HepG2 (cell line): ENCODE results near the gene AGT. TPM values are rescaled to one million over a fixed set of nuclear protein-coding genes. Genes with fewer than 3 reads are reported as not detected.

Source experiments
- ATF1 ChIP-seq: IDR thresholded peaks from 2 replicates; pipeline ENCODE4 v1.6.1; 2016; ENCODE audit warnings: mild to moderate bottlenecking, control low read depth
- CC2D1A ChIP-seq: sonication (generic); formaldehyde crosslinking; IDR thresholded peaks from 2 replicates; pipeline ENCODE4 v1.8.1; 2023; ENCODE audit warnings: mild to moderate bottlenecking, missing genetic modification reagents
- FOXC1 ChIP-seq: sonication (generic); formaldehyde crosslinking; IDR thresholded peaks from 2 replicates; pipeline ENCODE4 v1.8.0; 2022; ENCODE audit warnings: mild to moderate bottlenecking, missing genetic modification reagents, borderline replicate concordance
- KDM5A ChIP-seq: fragments of 200-600 bp; sonication (generic); IDR thresholded peaks from 2 replicates; pipeline ENCODE4 v1.7.0; 2018; ENCODE audit warnings: antibody characterized with exemption, mild to moderate bottlenecking, low read length, borderline replicate concordance
- KLF13 ChIP-seq: sonication (generic); formaldehyde crosslinking; IDR thresholded peaks from 2 replicates; pipeline ENCODE4 v1.4.0; 2020; ENCODE audit warnings: mild to moderate bottlenecking, missing genetic modification reagents
- MEF2D ChIP-seq: sonication (generic); formaldehyde crosslinking; IDR thresholded peaks from 2 replicates; pipeline ENCODE4 v1.5.1; 2020; ENCODE audit warnings: mild to moderate bottlenecking, missing genetic modification reagents
- SMYD3 ChIP-seq: sonication (generic); formaldehyde crosslinking; IDR thresholded peaks from 2 replicates; pipeline ENCODE4 v1.8.1; 2023; ENCODE audit warnings: mild to moderate bottlenecking, missing genetic modification reagents
- SNRNP70 ChIP-seq: fragments of 200-400 bp; formaldehyde crosslinking; IDR thresholded peaks from 2 replicates; pipeline ENCODE4 v1.6.1; 2017; ENCODE audit warnings: mild to moderate bottlenecking, low read depth, low read length, moderate library complexity
- SOX6 ChIP-seq, 2 experiments: fragments of 450-650 bp in 1 of 2; sonication (generic) in 1 of 2; formaldehyde crosslinking in 1 of 2; IDR thresholded peaks; 2 replicates each; pipeline versions ENCODE4 v1.4.0 to v1.6.1; 2017 to 2020; ENCODE audit warnings: antibody characterized with exemption in 1 of 2, mild to moderate bottlenecking in 1 of 2, missing genetic modification reagents in 1 of 2
- SP140L ChIP-seq: sonication (generic); formaldehyde crosslinking; IDR thresholded peaks from 2 replicates; pipeline ENCODE4 v1.4.0; 2020; ENCODE audit warnings: missing genetic modification reagents, borderline replicate concordance
- SRSF4 ChIP-seq: fragments of 200-400 bp; formaldehyde crosslinking; IDR thresholded peaks from one replicate; pipeline ENCODE4 v1.6.1; 2018; ENCODE audit warnings: mild to moderate bottlenecking, low read depth, low read length, moderate library complexity; ENCODE audit not compliant: poor library complexity, severe bottlenecking
- SSRP1 ChIP-seq: IDR thresholded peaks from 2 replicates; pipeline ENCODE4 v1.6.1; 2016; ENCODE audit warnings: control low read depth
- TCF7L2 ChIP-seq: IDR thresholded peaks from 2 replicates; pipeline ENCODE4 v1.6.1; 2011; ENCODE audit warnings: mild to moderate bottlenecking, low read depth, low read length, moderate library complexity
- ZBTB3 ChIP-seq: sonication (generic); formaldehyde crosslinking; IDR thresholded peaks from 2 replicates; pipeline ENCODE4 v1.4.0; 2020; ENCODE audit warnings: low read depth, mild to moderate bottlenecking, moderate library complexity, missing genetic modification reagents, borderline replicate concordance
- ZBTB7B ChIP-seq: sonication (generic); formaldehyde crosslinking; IDR thresholded peaks from 2 replicates; pipeline ENCODE4 v1.4.0; 2020; ENCODE audit warnings: missing genetic modification reagents
- ZFP41 ChIP-seq: sonication (generic); formaldehyde crosslinking; IDR thresholded peaks from 2 replicates; pipeline ENCODE4 v1.4.0; 2020; ENCODE audit warnings: mild to moderate bottlenecking, missing genetic modification reagents, borderline replicate concordance
- ZNF136 ChIP-seq: sonication (generic); formaldehyde crosslinking; IDR thresholded peaks from 2 replicates; pipeline ENCODE4 v1.8.1; 2022; ENCODE audit warnings: low read depth, mild to moderate bottlenecking, moderate library complexity, missing genetic modification reagents
- ZNF264 ChIP-seq: sonication (generic); formaldehyde crosslinking; IDR thresholded peaks from 2 replicates; pipeline ENCODE4 v1.4.0; 2020; ENCODE audit warnings: missing genetic modification reagents
- ZNF33A ChIP-seq: sonication (generic); formaldehyde crosslinking; IDR thresholded peaks from 2 replicates; pipeline ENCODE4 v1.5.1; 2020; ENCODE audit warnings: missing genetic modification reagents, mild to moderate bottlenecking, moderate library complexity, borderline replicate concordance
- ZNF33B ChIP-seq: sonication (generic); formaldehyde crosslinking; IDR thresholded peaks from 2 replicates; pipeline ENCODE4 v1.5.1; 2020; ENCODE audit warnings: mild to moderate bottlenecking, missing genetic modification reagents
- ZNF589 ChIP-seq: sonication (generic); formaldehyde crosslinking; conservative IDR thresholded peaks from 2 replicates; pipeline ENCODE4 v1.8.0; 2022; ENCODE audit warnings: mild to moderate bottlenecking, moderate library complexity, missing genetic modification reagents
- ZNF7 ChIP-seq: IDR thresholded peaks from 2 replicates; pipeline ENCODE4 v1.6.1; 2016; ENCODE audit warnings: missing biosample characterization, missing genetic modification reagents
- ZNF784 ChIP-seq: sonication (generic); formaldehyde crosslinking; IDR thresholded peaks from 2 replicates; pipeline ENCODE4 v1.5.1; 2020; ENCODE audit warnings: missing genetic modification reagents, mild to moderate bottlenecking, borderline replicate concordance
- ZNF816 ChIP-seq: sonication (generic); formaldehyde crosslinking; IDR thresholded peaks from 2 replicates; pipeline ENCODE4 v1.8.0; 2022; ENCODE audit warnings: missing genetic modification reagents, mild to moderate bottlenecking, borderline replicate concordance
- ZSCAN22 ChIP-seq: sonication (generic); formaldehyde crosslinking; IDR thresholded peaks from 2 replicates; pipeline ENCODE4 v1.4.0; 2020; ENCODE audit warnings: mild to moderate bottlenecking, missing genetic modification reagents
- polyA plus RNA-seq, 8 experiments: library from polyadenylated mRNA; depleted of rRNA in 3 of 8; stranded (reverse) in 7 of 8; unstranded in 1 of 8; fragments of >200 nt; fragmentation: Illumina TruSeq in 4 of 8; extraction: Trizol in 4 of 8; gene quantifications; 2 replicates each; pipeline versions ENCODE4 v1.2.1 to v1.2.3, GENCODE V29; 2011 to 2016; ENCODE audit warnings: low read depth in 4 of 8, missing spikeins in 1 of 8, mixed read lengths in 1 of 8; ENCODE audit not compliant: insufficient read depth in 1 of 8
- total RNA-seq, 5 experiments: library from RNA; depleted of rRNA; stranded (reverse); fragments of >200 nt; fragmentation: Illumina TruSeq; extraction: Trizol; gene quantifications; 2 replicates each; pipeline ENCODE4 v1.2.3, GENCODE V29; 2016; ENCODE audit warnings: low read depth in 1 of 5
- TF ChIP-seq, protein P1 (sequence below): sonication (generic); formaldehyde crosslinking; IDR thresholded peaks from 2 replicates; pipeline ENCODE4 v1.8.1; 2023; ENCODE audit warnings: mild to moderate bottlenecking, inconsistent platforms, moderate library complexity, missing genetic modification reagents, borderline replicate concordance
- TF ChIP-seq, protein P2 (sequence below): sonication (generic); formaldehyde crosslinking; IDR thresholded peaks from 2 replicates; pipeline ENCODE4 v1.5.0; 2020; ENCODE audit warnings: missing genetic modification reagents

Gene AGT
- total and polyA plus RNA-seq, 2 of the 13 experiments (the other 11 are each of a cell fraction or from before 2014, with no cell fraction given) = 892 to 2,071 TPM

GRCh38 chr1:230713915-230714764 is at the start of gene AGT (continued):
- TF ChIP-seq ZNF33A (CRISPR knock-in tag) (peak; percentile 88; the same call in 1 of the 2 replicates), ZSCAN22 (peak; percentile 73; the same call in 1 of the 2 replicates), ZFP41 (CRISPR knock-in tag) (no peak), ZNF33B (CRISPR knock-in tag) (0 out of 2 replicates have a peak, but pooled peaks have one; percentile 22), ZNF589 (CRISPR knock-in tag) (0 out of 2 replicates have a peak, but pooled peaks have one; percentile 68), SOX6 (IDR thresholded peaks at IDR 0.05) (no peak), SOX6 (CRISPR knock-in tag; IDR thresholded peaks at IDR 0.05) (peak; percentile 98), ZNF784 (peak; percentile 41; the same call in 1 of the 2 replicates), ZBTB7B (CRISPR knock-in tag) (peak; percentile 97), SP140L (CRISPR knock-in tag) (peak; percentile 82; the same call in 1 of the 2 replicates), SRSF4 (no peak), ZBTB3 (peak; percentile 75; the same call in 1 of the 2 replicates), SMYD3 (CRISPR knock-in tag) (no peak), CC2D1A (CRISPR knock-in tag) (no peak), TCF7L2 (no peak), ZNF264 (CRISPR knock-in tag) (peak; percentile 86), SNRNP70 (no peak), ZNF816 (CRISPR knock-in tag) (peak; percentile 87; the same call in 1 of the 2 replicates), KDM5A (peak; percentile 66; the same call in 1 of the 2 replicates), ZNF136 (CRISPR knock-in tag) (0 out of 2 replicates have a peak, but pooled peaks have one; percentile 63), MEF2D (CRISPR knock-in tag) (peak; percentile 95), ATF1 (peak; percentile 36; the same call in 1 of the 2 replicates), SSRP1 (CRISPR knock-in tag) (no peak), KLF13 (no peak), FOXC1 (CRISPR knock-in tag) (peak; percentile 21; the same call in 1 of the 2 replicates), ZNF7 (CRISPR knock-in tag) (no peak)
- TF ChIP-seq, protein P1, sequence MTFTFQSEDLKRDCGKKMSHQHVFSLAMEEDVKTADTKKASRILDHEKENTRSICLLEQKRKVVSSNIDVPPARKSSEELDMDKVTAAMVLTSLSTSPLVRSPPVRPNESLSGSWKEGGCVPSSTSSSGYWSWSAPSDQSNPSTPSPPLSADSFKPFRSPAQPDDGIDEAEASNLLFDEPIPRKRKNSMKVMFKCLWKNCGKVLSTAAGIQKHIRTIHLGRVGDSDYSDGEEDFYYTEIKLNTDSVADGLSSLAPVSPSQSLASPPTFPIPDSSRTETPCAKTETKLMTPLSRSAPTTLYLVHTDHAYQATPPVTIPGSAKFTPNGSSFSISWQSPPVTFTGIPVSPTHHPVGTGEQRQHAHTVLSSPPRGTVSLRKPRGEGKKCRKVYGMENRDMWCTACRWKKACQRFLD (CRISPR knock-in tag) = peak; percentile 20; the same call in 1 of the 2 replicates
- TF ChIP-seq, protein P2, sequence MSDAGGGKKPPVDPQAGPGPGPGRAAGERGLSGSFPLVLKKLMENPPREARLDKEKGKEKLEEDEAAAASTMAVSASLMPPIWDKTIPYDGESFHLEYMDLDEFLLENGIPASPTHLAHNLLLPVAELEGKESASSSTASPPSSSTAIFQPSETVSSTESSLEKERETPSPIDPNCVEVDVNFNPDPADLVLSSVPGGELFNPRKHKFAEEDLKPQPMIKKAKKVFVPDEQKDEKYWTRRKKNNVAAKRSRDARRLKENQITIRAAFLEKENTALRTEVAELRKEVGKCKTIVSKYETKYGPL (CRISPR knock-in tag) = peak; percentile 78; the same call in 1 of the 2 replicates
